ENCODE results near the gene SGPP1. TPM values are rescaled to one million over a fixed set of nuclear protein-coding genes. Genes with fewer than 3 reads are reported as not detected.
A peak's percentile ranks its signal among the peaks of the same experiment; 100 is the strongest.
"Not testable (repeated sequence)": the region's sequence is repeated elsewhere in the genome, so short reads cannot be mapped to it uniquely, and the experiment has no call there.

SGPP1 gene
- total and polyA plus RNA-seq, 7 experiments from 2014 or later, result 11.5 to 17.7 (median 15.5) TPM

DNA sequence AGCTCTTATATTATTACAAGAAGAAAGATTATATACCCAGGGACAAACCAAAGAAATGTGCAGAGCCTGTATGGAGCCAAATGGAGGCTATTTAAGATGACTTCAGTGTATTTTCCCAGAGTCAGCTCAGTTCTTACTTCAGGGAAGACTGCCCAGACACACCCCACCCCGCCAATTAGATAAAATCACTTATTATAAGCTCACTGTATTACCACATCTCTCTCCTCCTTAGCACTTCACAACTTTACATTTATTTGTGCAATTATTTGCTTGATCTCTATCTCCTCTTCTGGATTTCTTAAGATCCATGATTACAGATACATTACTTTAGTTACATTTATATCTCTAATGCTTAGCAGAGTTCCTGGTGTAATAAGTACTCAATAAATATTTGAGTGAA lies 61.5 kb downstream of the SGPP1 start:
- no peak for ATAC-seq

DNA sequence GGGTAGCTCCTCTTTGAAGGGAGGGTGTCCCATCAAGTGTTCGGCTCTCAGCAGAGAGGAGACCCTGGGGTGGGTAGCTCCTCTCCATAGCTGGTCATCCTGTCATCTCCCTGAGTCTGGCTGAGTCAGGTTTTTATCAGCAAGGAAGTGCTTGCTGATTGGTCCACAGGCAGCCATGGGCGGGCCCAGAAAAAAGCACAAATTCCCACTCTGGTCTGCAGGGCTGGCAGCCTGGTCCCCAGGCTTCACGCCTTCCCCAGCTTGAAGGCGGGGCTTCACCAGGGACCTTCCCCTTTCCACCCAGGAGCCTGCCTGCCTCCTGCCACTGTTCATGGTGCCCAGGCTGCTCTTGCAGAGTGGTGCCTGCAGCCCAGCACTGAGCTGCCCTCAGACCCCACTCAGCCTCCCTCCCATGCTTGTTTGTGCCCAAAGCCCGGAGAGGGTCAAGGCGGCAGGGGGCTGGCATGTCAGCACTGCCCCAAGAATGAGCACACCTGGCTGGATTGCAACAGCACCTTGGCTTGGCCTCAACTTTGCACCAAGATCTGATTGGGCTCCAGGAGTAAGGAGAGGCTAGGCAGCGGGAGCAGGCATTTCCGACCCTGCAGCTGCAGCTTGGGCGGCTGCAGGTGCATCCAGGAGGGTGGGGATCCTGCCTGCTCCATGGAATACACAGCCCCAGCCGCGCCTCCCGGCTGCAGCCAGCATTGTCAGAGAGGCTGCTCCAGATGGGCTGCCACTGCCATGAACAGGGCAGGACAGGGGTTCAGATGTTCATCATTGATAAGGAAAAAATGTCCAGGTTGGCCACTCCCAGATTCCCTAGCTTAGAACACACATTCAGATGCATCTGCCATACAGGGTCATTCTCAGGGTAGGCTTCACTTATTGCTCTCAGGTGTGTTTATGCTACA lies 64.2 kb downstream of the SGPP1 start:
- Histone ChIP-seq H3K27ac (ENCODE audit: low read depth, low read length) (no peak overlapping the region), H3K36me3 (ENCODE audit: control insufficient read depth in 2 of 3, insufficient read depth in 3 of 3, low read length in 3 of 3) (no peaks in the 10 kb centered on the region), H3K4me3 (ENCODE audit: low read length) (no peak overlapping the region), H3K27me3 (ENCODE audit: control insufficient read depth in 2 of 2, insufficient read depth in 2 of 2, low read length in 2 of 2) (no peaks in the 10 kb centered on the region), H3K4me1 (ENCODE audit: control insufficient read depth in 2 of 2, insufficient read depth in 2 of 2, low read length in 2 of 2) (no peaks in the 10 kb centered on the region), H3K9me3 (ENCODE audit: control insufficient read depth in 2 of 3, low read length in 3 of 3) (no peaks in the 10 kb centered on the region)
- Mint-ChIP-seq H3K9me3 (peaks cover 0 to 3% (median 0%) of the 10 kb centered on the region in 11 donors), H3K36me3 (peaks cover 3 to 15% (median 7%) of the 10 kb centered on the region in 5 donors), H3K4me1 (peaks cover 0 to 6% (median 0%) of the 10 kb centered on the region in 7 donors), H3K4me3 (no peak overlapping the region), H3K27me3 (no peaks in the 10 kb centered on the region), H3K27ac (no peak overlapping the region)
- DNase-seq, result no peak
- POLR2A ChIA-PET, result interaction anchor here (0.9 to 2.3 kb wide), 7 partner anchors 13 to 121 kb away, joined by 3 to 12 read pairs (median 3); partner anchors contain the start of genes PPP2R5E and WDR89
- CTCF ChIA-PET, result no interaction called here
- intact Hi-C loops (cut with micrococcal nuclease), result no loop called here
- no peak for ATAC-seq

More for the DNA sequence above, 61.5 kb downstream of the SGPP1 start:
- intact Hi-C loops (cut with micrococcal nuclease), result no loop called here
- Mint-ChIP-seq H3K27me3 (no peaks in the 10 kb centered on the region), H3K4me1 (no peaks in the 10 kb centered on the region), H3K36me3 (peaks cover 0 to 4% (median 1%) of the 10 kb centered on the region in 5 donors), H3K9me3 (peaks cover 0 to 3% (median 0%) of the 10 kb centered on the region in 11 donors), H3K27ac (peak overlapping the region in 1 of 9 donors; percentile 53), H3K4me3 (no peak overlapping the region)
- Histone ChIP-seq H3K27me3 (ENCODE audit: control insufficient read depth in 2 of 2, insufficient read depth in 2 of 2, low read length in 2 of 2) (no peaks in the 10 kb centered on the region), H3K4me3 (ENCODE audit: low read length) (no peak overlapping the region), H3K36me3 (ENCODE audit: control insufficient read depth in 2 of 3, insufficient read depth in 3 of 3, low read length in 3 of 3) (no peaks in the 10 kb centered on the region), H3K27ac (ENCODE audit: low read depth, low read length) (no peak overlapping the region), H3K9me3 (ENCODE audit: control insufficient read depth in 2 of 3, low read length in 3 of 3) (no peaks in the 10 kb centered on the region), H3K4me1 (ENCODE audit: control insufficient read depth in 2 of 2, insufficient read depth in 2 of 2, low read length in 2 of 2) (no peaks in the 10 kb centered on the region)
- ChIA-PET CTCF (no interaction called here), POLR2A (interaction anchor here (0.6 to 1.2 kb wide), 5 partner anchors 14 to 89 kb away, joined by 3 to 5 read pairs (median 4); partner anchors contain the start of gene WDR89)
- DNase-seq, result no peak

DNA sequence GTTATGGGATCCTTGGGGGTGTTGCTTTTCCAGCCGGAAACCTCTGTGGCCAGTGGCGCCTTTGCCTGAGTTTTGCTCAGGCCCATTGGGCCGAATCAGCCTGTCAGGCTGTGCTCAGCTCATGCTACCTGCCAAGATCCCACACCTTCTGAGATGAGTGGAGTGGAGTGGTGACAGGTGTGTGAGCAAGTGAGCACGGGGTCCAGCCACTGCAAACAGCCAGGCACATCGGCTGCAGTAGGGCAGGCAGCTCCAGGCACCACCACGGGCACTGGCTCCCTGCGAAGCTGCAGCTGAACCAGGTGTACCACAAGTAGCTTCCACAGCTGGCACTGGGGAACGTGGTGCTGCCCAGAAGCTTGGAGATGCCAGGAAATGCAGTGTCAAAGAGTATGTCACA lies 65.1 kb downstream of the SGPP1 start:
- Mint-ChIP-seq H3K27me3 (no peaks in the 10 kb centered on the region), H3K4me3 (no peak overlapping the region), H3K9me3 (peaks cover 0 to 3% (median 0%) of the 10 kb centered on the region in 11 donors), H3K27ac (no peak overlapping the region), H3K4me1 (peaks cover 0 to 6% (median 0%) of the 10 kb centered on the region in 7 donors), H3K36me3 (peaks cover 3 to 15% (median 7%) of the 10 kb centered on the region in 5 donors)
- intact Hi-C loops (cut with micrococcal nuclease), result no loop called here
- H3K9me3 ChIP-seq (ENCODE audit: control insufficient read depth in 2 of 3, low read length in 3 of 3), result no peaks in the 10 kb centered on the region
- ATAC-seq (no peak), DNase-seq (no peak)
- H3K27me3 ChIP-seq (ENCODE audit: control insufficient read depth in 2 of 2, insufficient read depth in 2 of 2, low read length in 2 of 2), result no peaks in the 10 kb centered on the region
- no peak overlapping the region for H3K27ac ChIP-seq (ENCODE audit: low read depth, low read length)
- no peak overlapping the region for H3K4me3 ChIP-seq (ENCODE audit: low read length)
- H3K36me3 ChIP-seq (ENCODE audit: control insufficient read depth in 2 of 3, insufficient read depth in 3 of 3, low read length in 3 of 3), result no peaks in the 10 kb centered on the region
- no peaks in the 10 kb centered on the region for H3K4me1 ChIP-seq (ENCODE audit: control insufficient read depth in 2 of 2, insufficient read depth in 2 of 2, low read length in 2 of 2)
- ChIA-PET CTCF (no interaction called here), POLR2A (interaction anchor here (0.9 to 2.3 kb wide), 7 partner anchors 12 to 120 kb away, joined by 3 to 12 read pairs (median 3); partner anchors contain the start of genes PPP2R5E and WDR89)

DNA sequence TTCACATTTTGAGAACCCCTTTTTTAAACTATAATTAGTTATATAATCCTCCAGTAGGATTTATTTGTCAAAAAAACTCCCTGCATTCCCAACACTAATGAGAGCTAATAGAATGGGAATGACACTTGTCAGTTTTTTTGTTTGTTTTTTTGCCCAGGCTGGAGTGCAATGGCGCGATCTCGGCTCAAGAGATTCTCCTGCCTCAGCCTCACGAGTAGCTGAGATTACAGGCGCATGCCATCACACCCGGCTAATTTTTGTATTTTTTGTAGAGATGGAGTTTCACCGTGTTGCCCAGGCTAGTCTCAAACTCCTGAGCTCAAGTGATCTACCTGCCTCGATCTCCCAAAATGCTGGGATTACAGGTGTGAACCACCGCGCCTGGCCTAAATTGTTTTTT lies 66.0 kb downstream of the SGPP1 start:
- H3K4me1 Mint-ChIP-seq; CTCF ChIA-PET; H3K4me1 ChIP-seq (ENCODE audit: control insufficient read depth in 2 of 2, insufficient read depth in 2 of 2, low read length in 2 of 2); H3K27me3 Mint-ChIP-seq; H3K9me3 Mint-ChIP-seq; H3K36me3 ChIP-seq (ENCODE audit: control insufficient read depth in 2 of 3, insufficient read depth in 3 of 3, low read length in 3 of 3); intact Hi-C loops (cut with micrococcal nuclease); H3K4me3 Mint-ChIP-seq; DNase-seq; H3K9me3 ChIP-seq (ENCODE audit: control insufficient read depth in 2 of 3, low read length in 3 of 3); H3K4me3 ChIP-seq (ENCODE audit: low read length); H3K27ac ChIP-seq (ENCODE audit: low read depth, low read length); H3K27me3 ChIP-seq (ENCODE audit: control insufficient read depth in 2 of 2, insufficient read depth in 2 of 2, low read length in 2 of 2); ATAC-seq: not testable (repeated sequence)
- POLR2A ChIA-PET, result interaction anchor here (0.7 to 2.1 kb wide), 3 partner anchors 18 to 50 kb away, joined by 3 to 6 read pairs (median 3); no protein-coding TSS in a partner anchor
- peaks cover 3 to 20% (median 11%) of the 10 kb centered on the region in 5 donors for H3K36me3 Mint-ChIP-seq
- H3K27ac Mint-ChIP-seq, result peak overlapping the region in 1 of 9 donors; percentile 45

DNA sequence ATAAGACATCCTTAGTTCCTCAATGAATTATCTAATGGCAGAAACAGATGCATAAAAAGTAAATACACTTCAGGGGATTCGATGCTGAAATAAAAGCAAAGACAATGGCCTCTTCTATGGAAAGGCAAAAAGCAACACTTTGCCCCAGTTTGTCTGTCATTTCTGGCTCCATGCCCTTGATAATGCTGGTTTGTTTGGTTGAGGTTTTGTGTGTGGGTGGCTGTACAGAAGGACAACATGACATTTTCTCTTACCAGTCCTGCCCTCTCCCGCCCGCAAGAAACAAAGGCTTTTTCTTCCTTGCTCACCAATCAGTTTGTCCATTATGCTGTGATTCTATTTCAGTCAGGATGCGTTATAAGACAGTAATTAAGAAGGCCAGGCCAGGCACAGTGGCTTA lies 68.1 kb downstream of the SGPP1 start:
- DNase-seq (no peak), ATAC-seq (no peak)
- Mint-ChIP-seq H3K27me3 (no peaks in the 10 kb centered on the region), H3K4me1 (peaks cover 0 to 7% (median 5%) of the 10 kb centered on the region in 7 donors), H3K36me3 (peaks cover 2 to 21% (median 20%) of the 10 kb centered on the region in 5 donors), H3K9me3 (peaks cover 0 to under 1% (median 0%) of the 10 kb centered on the region in 11 donors), H3K4me3 (no peak overlapping the region), H3K27ac (peak overlapping the region in 5 of 9 donors; percentile 8 to 62 (median 20))
- Histone ChIP-seq H3K27me3 (ENCODE audit: control insufficient read depth in 2 of 2, insufficient read depth in 2 of 2, low read length in 2 of 2) (no peaks in the 10 kb centered on the region), H3K27ac (ENCODE audit: low read depth, low read length) (no peak overlapping the region), H3K4me1 (ENCODE audit: control insufficient read depth in 2 of 2, insufficient read depth in 2 of 2, low read length in 2 of 2) (no peaks in the 10 kb centered on the region), H3K36me3 (ENCODE audit: control insufficient read depth in 2 of 3, insufficient read depth in 3 of 3, low read length in 3 of 3) (no peaks in the 10 kb centered on the region), H3K9me3 (ENCODE audit: control insufficient read depth in 2 of 3, low read length in 3 of 3) (no peaks in the 10 kb centered on the region), H3K4me3 (ENCODE audit: low read length) (no peak overlapping the region)
- POLR2A ChIA-PET, result interaction anchor here (0.5 kb wide), 1 partner anchor 10 kb away, joined by 3 read pairs; no protein-coding TSS in a partner anchor
- CTCF ChIA-PET, result interaction anchor here (1.7 kb wide), 1 partner anchor 26 kb away, joined by 4 read pairs; no protein-coding TSS in a partner anchor
- intact Hi-C loops (cut with micrococcal nuclease), result no loop called here

DNA sequence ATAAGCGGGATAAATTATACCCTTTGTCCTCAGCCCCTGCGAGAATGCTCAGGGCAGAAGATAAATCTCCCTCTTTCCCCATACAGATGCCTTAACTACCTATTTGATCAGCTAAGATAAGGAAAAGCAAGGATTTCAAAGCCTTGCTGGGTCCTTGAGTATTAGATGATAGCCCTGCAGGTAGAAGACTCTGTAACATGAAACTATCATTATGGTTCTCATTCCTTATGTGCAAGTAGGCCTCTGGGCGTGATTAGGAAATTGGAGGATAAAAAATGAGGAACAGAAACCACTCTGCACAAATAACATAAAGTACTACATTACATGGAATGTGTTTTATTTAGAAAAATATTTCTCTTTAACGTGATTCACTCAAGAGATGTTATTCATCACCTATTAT lies 71.7 kb downstream of the SGPP1 start:
- ATAC-seq (no peak), DNase-seq (no peak)
- Mint-ChIP-seq H3K36me3 (peaks cover 5 to 28% (median 23%) of the 10 kb centered on the region in 5 donors), H3K4me3 (no peak overlapping the region), H3K27ac (peak overlapping the region in 2 of 9 donors; percentile 34 to 43), H3K4me1 (peaks cover 0 to 29% (median 14%) of the 10 kb centered on the region in 7 donors), H3K27me3 (no peaks in the 10 kb centered on the region), H3K9me3 (no peaks in the 10 kb centered on the region)
- ChIA-PET CTCF (no interaction called here), POLR2A (interaction anchor here (2.1 kb wide), 1 partner anchor 15 kb away, joined by 7 read pairs; the partner anchor contains the start of gene WDR89)
- no peak overlapping the region for H3K27ac ChIP-seq (ENCODE audit: low read depth, low read length)
- H3K36me3 ChIP-seq (ENCODE audit: control insufficient read depth in 2 of 3, insufficient read depth in 3 of 3, low read length in 3 of 3), result no peaks in the 10 kb centered on the region
- no peaks in the 10 kb centered on the region for H3K27me3 ChIP-seq (ENCODE audit: control insufficient read depth in 2 of 2, insufficient read depth in 2 of 2, low read length in 2 of 2)
- intact Hi-C loops (cut with micrococcal nuclease), result no loop called here
- no peaks in the 10 kb centered on the region for H3K9me3 ChIP-seq (ENCODE audit: control insufficient read depth in 2 of 3, low read length in 3 of 3)
- peaks cover 8 to 15% of the 10 kb centered on the region in 2 donors for H3K4me1 ChIP-seq (ENCODE audit: control insufficient read depth in 2 of 2, insufficient read depth in 2 of 2, low read length in 2 of 2)
- no peak overlapping the region for H3K4me3 ChIP-seq (ENCODE audit: low read length)

All from naive thymus-derived CD4-positive, alpha-beta T cell (primary cell).